Ammon's horn (tissue), 1 donor: ENCODE data around the gene SNRPD3.
"Not testable (repeated sequence)": the region's sequence is repeated elsewhere in the genome, so short reads cannot be mapped to it uniquely, and the experiment has no call there.

Experiments
- DNase-seq: peaks from one replicate; pipeline ENCODE4 v3.0.0-alpha.2; 2016; ENCODE audit warnings: low spot score

SNRPD3 gene

GRCh38 chr22:24555165-24556039 is at the start of gene SNRPD3:
Gene SNRPD3 (plus strand): TSS chr22:24555999. CDS start chr22:24557675, 1,676 bp downstream.
- peak; percentile 99 for DNase-seq

- no peak for DNase-seq
Observed at GRCh38 chr22:24506802-24507438, 48.9 kb upstream of the SNRPD3 start.

GRCh38 chr22:24507716-24508115 is 48.1 kb upstream of the SNRPD3 start:
- DNase-seq = no peak

- DNase-seq = no peak
Observed at GRCh38 chr22:24510637-24511625, 44.9 kb upstream of the SNRPD3 start.

GRCh38 chr22:24512043-24512442 is 43.8 kb upstream of the SNRPD3 start:
- no peak for DNase-seq

GRCh38 chr22:24513378-24514240 is 42.2 kb upstream of the SNRPD3 start:
- DNase-seq = no peak

- no peak for DNase-seq
Observed at GRCh38 chr22:24514241-24515026, 41.4 kb upstream of the SNRPD3 start.

GRCh38 chr22:24515027-24515338 is 40.8 kb upstream of the SNRPD3 start:
- DNase-seq = no peak

GRCh38 chr22:24516301-24516737 is 39.5 kb upstream of the SNRPD3 start:
- DNase-seq = peak; percentile 47

- DNase-seq = no peak
Observed at GRCh38 chr22:24517446-24517845, 38.4 kb upstream of the SNRPD3 start.

GRCh38 chr22:24518228-24518627 is 37.6 kb upstream of the SNRPD3 start:
- no peak for DNase-seq

- no peak for DNase-seq
Observed at GRCh38 chr22:24518771-24519485, 36.9 kb upstream of the SNRPD3 start.

- DNase-seq = no peak
Observed at GRCh38 chr22:24519496-24519895, 36.3 kb upstream of the SNRPD3 start.

GRCh38 chr22:24521791-24522245 is 34.0 kb upstream of the SNRPD3 start:
- peak; percentile 46 for DNase-seq

GRCh38 chr22:24523873-24524272 is 31.9 kb upstream of the SNRPD3 start:
- no peak for DNase-seq

- peak; percentile 85 for DNase-seq
Observed at GRCh38 chr22:24525416-24526037, 30.3 kb upstream of the SNRPD3 start.

GRCh38 chr22:24526191-24526590 is 29.6 kb upstream of the SNRPD3 start:
- no peak for DNase-seq

- DNase-seq = no peak
Observed at GRCh38 chr22:24529898-24530297, 25.9 kb upstream of the SNRPD3 start.

- not testable (repeated sequence) for DNase-seq
Observed at GRCh38 chr22:24530968-24531367, 24.8 kb upstream of the SNRPD3 start.
